ENCODE data around the gene ADAMTS13. TPM values are rescaled to one million over a fixed set of nuclear protein-coding genes. Genes with fewer than 3 reads are reported as not detected.

Gene ADAMTS13
- total and polyA plus RNA-seq, 2 donors (not counting 3 experiments of a cell fraction or from before 2014, with no cell fraction given) = 1.5 to 2.5 TPM

DNA sequence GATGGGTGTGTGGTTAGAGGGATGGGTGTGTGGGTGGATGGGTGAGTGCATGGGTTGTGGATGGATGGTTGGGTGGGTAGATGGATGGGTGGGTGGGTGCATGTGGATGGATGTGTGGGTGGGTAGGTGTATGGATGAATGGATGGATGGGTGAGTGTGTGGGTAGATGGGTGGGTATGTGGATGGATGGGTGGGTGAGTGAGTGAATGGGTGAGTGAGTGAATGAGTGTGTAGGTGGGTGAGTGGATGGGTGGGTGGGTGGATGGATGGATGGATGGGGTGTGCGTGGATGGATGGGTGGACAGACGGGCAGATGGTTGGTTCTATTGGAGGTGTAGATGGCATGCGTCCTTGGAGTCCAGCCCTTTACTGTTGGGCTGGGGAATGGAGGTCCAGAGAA lies 28.8 kb upstream of the ADAMTS13 start:
- intact Hi-C loops (cut with micrococcal nuclease) (no loop called here), dilution Hi-C loops (cut with MboI; ENCODE audit: extremely low pct_ligation_motif_present, low sequenced_read_pairs) (no loop called here)
- FAIRE-seq = no peak

More for the DNA sequence above, 28.8 kb upstream of the ADAMTS13 start:
- no peaks in the 10 kb centered on the region for H3K9me1 ChIP-seq (replicated peaks; ENCODE audit: control insufficient read depth, extremely low read depth, insufficient read depth, low read length)
- no peak for DNase-seq (ENCODE audit: low read depth, low spot score)
- BruUV-seq (replicated peaks) = no TSS peak
- ChIA-PET CTCF (no interaction called here), POLR2A (no interaction called here)
- H3K9me3 ChIP-seq (replicated peaks; ENCODE audit: control insufficient read depth, insufficient read depth, low read length) = no peaks in the 10 kb centered on the region
- H4K20me1 ChIP-seq (replicated peaks; ENCODE audit: control insufficient read depth, extremely low read depth, insufficient read depth, low read length) = no peaks in the 10 kb centered on the region
- no peak overlapping the region for H2AFZ ChIP-seq (ENCODE audit: low read depth, low read length)
- H3K79me2 ChIP-seq (ENCODE audit: control insufficient read depth, insufficient read depth, low read length) = no peaks in the 10 kb centered on the region
- no peak overlapping the region for H3K27ac ChIP-seq (ENCODE audit: insufficient read depth, low read depth, low read length)
- H3K9ac ChIP-seq (replicated peaks; ENCODE audit: extremely low read depth, insufficient read depth, low read length) = no peak overlapping the region
- no peaks in the 10 kb centered on the region for H3K36me3 ChIP-seq (ENCODE audit: control insufficient read depth in 2 of 2, extremely low read depth in 1 of 2, insufficient read depth in 2 of 2, low read length in 2 of 2)
- TF ChIP-seq POLR2A (IDR thresholded peaks at IDR 0.05; ENCODE audit: low read depth, low read length) (no peak), GATA2 (IDR thresholded peaks at IDR 0.05; ENCODE audit: insufficient read depth, insufficient read length, low read depth, low read length) (no peak), FOS (IDR thresholded peaks at IDR 0.05; ENCODE audit: borderline replicate concordance, insufficient read depth, low read length) (no peak), JUN (IDR thresholded peaks at IDR 0.05; ENCODE audit: borderline replicate concordance, insufficient read depth, insufficient read length, low read depth) (no peak), EZH2 (IDR thresholded peaks at IDR 0.05; ENCODE audit: borderline replicate concordance, low read depth, low read length, severe bottlenecking) (no peak), MYC (IDR thresholded peaks at IDR 0.05; ENCODE audit: low read depth, low read length) (no peak), POLR2AphosphoS5 (IDR thresholded peaks at IDR 0.05; ENCODE audit: insufficient read depth, low read depth, low read length) (no peak)
- TF ChIP-seq, protein P1, sequence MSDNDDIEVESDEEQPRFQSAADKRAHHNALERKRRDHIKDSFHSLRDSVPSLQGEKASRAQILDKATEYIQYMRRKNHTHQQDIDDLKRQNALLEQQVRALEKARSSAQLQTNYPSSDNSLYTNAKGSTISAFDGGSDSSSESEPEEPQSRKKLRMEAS (IDR thresholded peaks at IDR 0.05; ENCODE audit: insufficient read depth, insufficient read length) = no peak
- TF ChIP-seq, protein P2, sequence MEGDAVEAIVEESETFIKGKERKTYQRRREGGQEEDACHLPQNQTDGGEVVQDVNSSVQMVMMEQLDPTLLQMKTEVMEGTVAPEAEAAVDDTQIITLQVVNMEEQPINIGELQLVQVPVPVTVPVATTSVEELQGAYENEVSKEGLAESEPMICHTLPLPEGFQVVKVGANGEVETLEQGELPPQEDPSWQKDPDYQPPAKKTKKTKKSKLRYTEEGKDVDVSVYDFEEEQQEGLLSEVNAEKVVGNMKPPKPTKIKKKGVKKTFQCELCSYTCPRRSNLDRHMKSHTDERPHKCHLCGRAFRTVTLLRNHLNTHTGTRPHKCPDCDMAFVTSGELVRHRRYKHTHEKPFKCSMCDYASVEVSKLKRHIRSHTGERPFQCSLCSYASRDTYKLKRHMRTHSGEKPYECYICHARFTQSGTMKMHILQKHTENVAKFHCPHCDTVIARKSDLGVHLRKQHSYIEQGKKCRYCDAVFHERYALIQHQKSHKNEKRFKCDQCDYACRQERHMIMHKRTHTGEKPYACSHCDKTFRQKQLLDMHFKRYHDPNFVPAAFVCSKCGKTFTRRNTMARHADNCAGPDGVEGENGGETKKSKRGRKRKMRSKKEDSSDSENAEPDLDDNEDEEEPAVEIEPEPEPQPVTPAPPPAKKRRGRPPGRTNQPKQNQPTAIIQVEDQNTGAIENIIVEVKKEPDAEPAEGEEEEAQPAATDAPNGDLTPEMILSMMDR (IDR thresholded peaks at IDR 0.05; ENCODE audit: extremely low read depth in 1 of 2, insufficient read depth in 1 of 2, low read depth in 1 of 2, low read length in 2 of 2) = no peak
- no peaks in the 10 kb centered on the region for H3K4me1 ChIP-seq (ENCODE audit: control insufficient read depth, extremely low read depth, insufficient read depth, low read length)
- H3K4me2 ChIP-seq (ENCODE audit: insufficient read depth, low read length) = no peak overlapping the region
- H3K27me3 ChIP-seq (ENCODE audit: control insufficient read depth in 2 of 2, insufficient read depth in 2 of 2, low read length in 2 of 2) = peaks cover 0 to 3% of the 10 kb centered on the region in 2 experiments
- H3K4me3 ChIP-seq (replicated peaks in 1 of 3; ENCODE audit: insufficient read depth in 1 of 3, low read depth in 1 of 3, low read length in 3 of 3) = no peak overlapping the region

Measured in endothelial cell of umbilical vein (primary cell).